Epithelial cell of esophagus (primary cell): Measurements from ENCODE around the gene ARHGEF7.

ENCODE experiments used
- DNase-seq: peaks from one replicate; pipeline ENCODE4 v3.0.0; 2010; ENCODE audit warnings: low read depth
- H3K4me3 ChIP-seq: 2 replicates; pipeline ENCODE4 v1.5.1; 2011; ENCODE audit warnings: mild to moderate bottlenecking, low read length, control low read depth
- CTCF ChIP-seq: IDR thresholded peaks from 2 replicates; pipeline ENCODE4 v1.5.1; 2011; ENCODE audit warnings: low read depth, mild to moderate bottlenecking, low read length, control low read depth, inconsistent platforms; ENCODE audit not compliant: insufficient read depth; ENCODE audit errors: missing control alignments

ARHGEF7 gene

GRCh38 chr13:111324736-111325135 lies 209.6 kb downstream of the ARHGEF7 start:
- H3K4me3 ChIP-seq: no peak overlapping the region
- DNase-seq: no peak

GRCh38 chr13:111325146-111325890 lies 210.2 kb downstream of the ARHGEF7 start:
- DNase-seq: no peak
- no peak for TF ChIP-seq CTCF

More at GRCh38 chr13:111324736-111325135, 209.6 kb downstream of the ARHGEF7 start:
- no peak for TF ChIP-seq CTCF

GRCh38 chr13:111325941-111326620 lies 211.0 kb downstream of the ARHGEF7 start:
- H3K4me3 ChIP-seq: no peak overlapping the region
- TF ChIP-seq CTCF: no peak
- no peak for DNase-seq

More at GRCh38 chr13:111325146-111325890, 210.2 kb downstream of the ARHGEF7 start:
- H3K4me3 ChIP-seq: no peak overlapping the region

- no peak for TF ChIP-seq CTCF
- no peak overlapping the region for H3K4me3 ChIP-seq
- DNase-seq: no peak
These were observed 211.5 kb downstream of the ARHGEF7 start for GRCh38 chr13:111326621-111326965.

- DNase-seq: no peak
- no peak for TF ChIP-seq CTCF
- no peak overlapping the region for H3K4me3 ChIP-seq
These were observed 212.0 kb downstream of the ARHGEF7 start for GRCh38 chr13:111326981-111327642.

GRCh38 chr13:111327730-111328573 lies 212.8 kb downstream of the ARHGEF7 start:
- no peak for TF ChIP-seq CTCF
- H3K4me3 ChIP-seq: no peak overlapping the region
- DNase-seq: no peak
